Ectodermal cell (in vitro differentiated cells): ENCODE data around the gene TBC1D24.

Experiments used
- H3K27ac ChIP-seq: 2 replicates; pipeline ENCODE4 v1.7.0; 2013; ENCODE audit warnings: mild to moderate bottlenecking, low read depth, low read length; ENCODE audit not compliant: insufficient read depth, poor library complexity, severe bottlenecking
- H3K27me3 ChIP-seq: 2 replicates; pipeline ENCODE4 v1.7.0; 2013; ENCODE audit warnings: mild to moderate bottlenecking, low read length; ENCODE audit not compliant: insufficient read depth, control insufficient read depth, poor library complexity, severe bottlenecking
- H3K36me3 ChIP-seq: one replicate; pipeline ENCODE4 v1.7.0; 2013; ENCODE audit warnings: low read length; ENCODE audit not compliant: control insufficient read depth, insufficient read depth
- H3K4me1 ChIP-seq: one replicate; pipeline ENCODE4 v1.7.0; 2013; ENCODE audit warnings: low read length; ENCODE audit not compliant: control insufficient read depth, insufficient read depth
- H3K4me3 ChIP-seq: 2 replicates; pipeline ENCODE4 v1.7.0; 2013; ENCODE audit warnings: low read depth, low read length, control low read depth; ENCODE audit not compliant: insufficient read depth
- H3K9me3 ChIP-seq: 2 replicates; pipeline ENCODE4 v1.7.0; 2013; ENCODE audit warnings: mild to moderate bottlenecking, low read length, moderate library complexity; ENCODE audit not compliant: control insufficient read depth
- WGBS, 2 experiments: methylation state at CpG; one replicate each; pipeline ENCODE4 v1.1.7; 2013; ENCODE audit warnings: missing lambda C conversion rate in 2 of 2; 5-methylcytosine and 5-hydroxymethylcytosine counted together

Gene TBC1D24

GRCh38 chr16:2499454-2499853 is 24.5 kb downstream of the TBC1D24 start:
- Histone ChIP-seq H3K4me3 (no peak overlapping the region), H3K27ac (no peak overlapping the region), H3K4me1 (peaks cover 10% of the 10 kb centered on the region), H3K27me3 (no peaks in the 10 kb centered on the region), H3K9me3 (no peaks in the 10 kb centered on the region), H3K36me3 (peaks cover 4% of the 10 kb centered on the region)
- 96 to 98% methylated on average over 6 of the region's 6 CpGs for WGBS, 2 experiments

- Histone ChIP-seq H3K27ac (no peak overlapping the region), H3K4me1 (peaks cover 10% of the 10 kb centered on the region), H3K36me3 (peaks cover 4% of the 10 kb centered on the region), H3K9me3 (no peaks in the 10 kb centered on the region), H3K27me3 (no peaks in the 10 kb centered on the region), H3K4me3 (no peak overlapping the region)
- 95 to 96% methylated on average over 29 of the region's 29 CpGs for WGBS, 2 experiments
Observed at GRCh38 chr16:2499890-2500429, 25.0 kb downstream of the TBC1D24 start.

GRCh38 chr16:2500430-2500917 is 25.5 kb downstream of the TBC1D24 start:
- no peak overlapping the region for H3K4me3 ChIP-seq
- 88 to 89% methylated on average over 20 of the region's 20 CpGs for WGBS, 2 experiments
- no peaks in the 10 kb centered on the region for H3K27me3 ChIP-seq
- H3K9me3 ChIP-seq, result no peaks in the 10 kb centered on the region
- H3K4me1 ChIP-seq, result peaks cover 10% of the 10 kb centered on the region
- H3K36me3 ChIP-seq, result peaks cover 4% of the 10 kb centered on the region
- H3K27ac ChIP-seq, result no peak overlapping the region

- Histone ChIP-seq H3K27ac (no peak overlapping the region), H3K4me3 (peak overlapping the region; percentile 17), H3K4me1 (peaks cover 10% of the 10 kb centered on the region), H3K36me3 (peaks cover 4% of the 10 kb centered on the region), H3K27me3 (no peaks in the 10 kb centered on the region), H3K9me3 (no peaks in the 10 kb centered on the region)
- WGBS, 2 experiments, result 41 to 42% methylated on average over 23 of the region's 23 CpGs
Observed at GRCh38 chr16:2500918-2501750, 26.2 kb downstream of the TBC1D24 start.

GRCh38 chr16:2501946-2502895 is 27.3 kb downstream of the TBC1D24 start:
- H3K4me3 ChIP-seq, result peak overlapping the region; percentile 17
- H3K27me3 ChIP-seq, result no peaks in the 10 kb centered on the region
- 85 to 86% methylated on average over 18 of the region's 18 CpGs for WGBS, 2 experiments
- peaks cover 2% of the 10 kb centered on the region for H3K36me3 ChIP-seq
- peaks cover 10% of the 10 kb centered on the region for H3K4me1 ChIP-seq
- no peak overlapping the region for H3K27ac ChIP-seq
- no peaks in the 10 kb centered on the region for H3K9me3 ChIP-seq

- no peaks in the 10 kb centered on the region for H3K36me3 ChIP-seq
- peaks cover 10% of the 10 kb centered on the region for H3K4me1 ChIP-seq
- 87 to 93% methylated on average over 14 of the region's 14 CpGs for WGBS, 2 experiments
- H3K27me3 ChIP-seq, result no peaks in the 10 kb centered on the region
- no peak overlapping the region for H3K27ac ChIP-seq
- H3K4me3 ChIP-seq, result no peak overlapping the region
- no peaks in the 10 kb centered on the region for H3K9me3 ChIP-seq
Observed at GRCh38 chr16:2505695-2506094, 30.8 kb downstream of the TBC1D24 start.

GRCh38 chr16:2507052-2507659 is 32.2 kb downstream of the TBC1D24 start:
- H3K9me3 ChIP-seq, result no peaks in the 10 kb centered on the region
- no peaks in the 10 kb centered on the region for H3K36me3 ChIP-seq
- no peak overlapping the region for H3K27ac ChIP-seq
- no peaks in the 10 kb centered on the region for H3K27me3 ChIP-seq
- no peak overlapping the region for H3K4me3 ChIP-seq
- 90 to 91% methylated on average over 14 of the region's 14 CpGs for WGBS, 2 experiments
- peaks cover 17% of the 10 kb centered on the region for H3K4me1 ChIP-seq

- H3K4me1 ChIP-seq, result peaks cover 16% of the 10 kb centered on the region
- H3K36me3 ChIP-seq, result no peaks in the 10 kb centered on the region
- H3K9me3 ChIP-seq, result no peaks in the 10 kb centered on the region
- H3K27me3 ChIP-seq, result no peaks in the 10 kb centered on the region
- no peak overlapping the region for H3K27ac ChIP-seq
- 93% methylated on average over 11 of the region's 11 CpGs for WGBS, 2 experiments
- no peak overlapping the region for H3K4me3 ChIP-seq
Observed at GRCh38 chr16:2507665-2508064, 32.7 kb downstream of the TBC1D24 start.

- Histone ChIP-seq H3K4me1 (peaks cover 23% of the 10 kb centered on the region), H3K4me3 (no peak overlapping the region)
- WGBS, 2 experiments, result 91% methylated on average over 18 of the region's 18 CpGs
Observed at GRCh38 chr16:2508722-2509400, 33.9 kb downstream of the TBC1D24 start.

More at GRCh38 chr16:2508722-2509400, 33.9 kb downstream of the TBC1D24 start:
- no peak overlapping the region for H3K27ac ChIP-seq
- no peaks in the 10 kb centered on the region for H3K36me3 ChIP-seq
- H3K9me3 ChIP-seq, result no peaks in the 10 kb centered on the region
- H3K27me3 ChIP-seq, result no peaks in the 10 kb centered on the region
